ENCODE results near the gene DBN1.

DNA sequence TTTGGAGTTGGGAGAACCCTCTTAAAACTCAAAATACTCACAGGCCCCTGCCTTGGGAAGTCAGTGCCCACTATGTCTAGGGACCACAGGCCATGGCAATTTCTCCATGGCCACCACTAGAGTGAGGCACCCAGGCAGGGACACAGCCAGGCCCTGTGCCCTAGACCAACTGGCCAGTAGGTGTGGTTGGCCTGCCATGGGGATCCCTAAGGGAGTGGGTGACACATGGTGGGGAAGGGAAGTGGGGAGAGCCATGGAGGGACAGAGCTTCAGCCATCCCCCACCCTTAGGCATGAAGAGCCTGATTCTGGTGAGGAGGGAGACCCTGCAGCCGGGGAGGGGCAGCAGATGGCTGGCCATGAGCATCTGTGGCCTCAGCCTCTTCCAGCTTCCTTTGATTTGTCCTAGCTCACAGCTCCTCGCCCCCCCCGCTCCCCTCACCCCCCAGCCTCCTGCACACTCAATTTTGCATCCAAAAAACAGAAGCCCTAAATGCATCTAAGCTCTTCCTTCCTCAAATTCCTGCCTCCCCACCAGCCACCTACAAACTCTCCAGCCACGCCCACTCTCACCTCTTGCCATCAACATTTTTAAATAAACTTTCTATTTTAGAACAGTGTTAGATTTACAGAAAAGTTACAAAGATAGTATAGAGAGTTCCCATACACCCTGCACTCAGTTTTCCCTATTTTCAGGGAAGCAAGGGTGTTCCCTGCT lies 1.6 kb upstream of the DBN1 start:
- no peak for TF ChIP-seq EZH2phosphoT487 (IDR thresholded peaks at IDR 0.05; ENCODE audit: borderline replicate concordance, low read length)
- TF ChIP-seq, protein P1, sequence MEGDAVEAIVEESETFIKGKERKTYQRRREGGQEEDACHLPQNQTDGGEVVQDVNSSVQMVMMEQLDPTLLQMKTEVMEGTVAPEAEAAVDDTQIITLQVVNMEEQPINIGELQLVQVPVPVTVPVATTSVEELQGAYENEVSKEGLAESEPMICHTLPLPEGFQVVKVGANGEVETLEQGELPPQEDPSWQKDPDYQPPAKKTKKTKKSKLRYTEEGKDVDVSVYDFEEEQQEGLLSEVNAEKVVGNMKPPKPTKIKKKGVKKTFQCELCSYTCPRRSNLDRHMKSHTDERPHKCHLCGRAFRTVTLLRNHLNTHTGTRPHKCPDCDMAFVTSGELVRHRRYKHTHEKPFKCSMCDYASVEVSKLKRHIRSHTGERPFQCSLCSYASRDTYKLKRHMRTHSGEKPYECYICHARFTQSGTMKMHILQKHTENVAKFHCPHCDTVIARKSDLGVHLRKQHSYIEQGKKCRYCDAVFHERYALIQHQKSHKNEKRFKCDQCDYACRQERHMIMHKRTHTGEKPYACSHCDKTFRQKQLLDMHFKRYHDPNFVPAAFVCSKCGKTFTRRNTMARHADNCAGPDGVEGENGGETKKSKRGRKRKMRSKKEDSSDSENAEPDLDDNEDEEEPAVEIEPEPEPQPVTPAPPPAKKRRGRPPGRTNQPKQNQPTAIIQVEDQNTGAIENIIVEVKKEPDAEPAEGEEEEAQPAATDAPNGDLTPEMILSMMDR (conservative IDR thresholded peaks at IDR 0.05; ENCODE audit: low read depth, low read length) = no peak
- no peak for TF ChIP-seq EZH2 (IDR thresholded peaks at IDR 0.05; ENCODE audit: low read length, unreplicated experiment)

Data from PC-3 (cell line).